Stimulated activated CD4-positive, alpha-beta T cell treated with anti-CD3 and anti-CD28 coated beads, TNF-alpha, amount 100 ng/mL, for 4 hours (primary cell): ENCODE results near the gene WIF1.

Experiments used
- DNase-seq, 3 experiments: peaks; one replicate each; pipeline ENCODE4 v3.0.0-alpha.2; 2020; ENCODE audit warnings: low read depth in 3 of 3

Gene WIF1

GRCh38 chr12:65122703-65123102 is 1.6 kb upstream of the WIF1 start:
- DNase-seq: no peak

GRCh38 chr12:65121956-65122469 is 908 bp upstream of the WIF1 start:
- no peak for DNase-seq

- no peak for DNase-seq
Measured at GRCh38 chr12:65119063-65119462, 2.0 kb downstream of the WIF1 start.

- DNase-seq: no peak
Measured at GRCh38 chr12:65113621-65114035, 7.5 kb downstream of the WIF1 start.

- no peak for DNase-seq
Measured at GRCh38 chr12:65106948-65107347, 14.2 kb downstream of the WIF1 start.

- no peak for DNase-seq
Measured at GRCh38 chr12:65100140-65100539, 21.0 kb downstream of the WIF1 start.

- no peak for DNase-seq
Measured at GRCh38 chr12:65099182-65099581, 21.9 kb downstream of the WIF1 start.

GRCh38 chr12:65098364-65098763 is 22.7 kb downstream of the WIF1 start:
- no peak for DNase-seq

- no peak for DNase-seq
Measured at GRCh38 chr12:65094722-65095121, 26.4 kb downstream of the WIF1 start.

- DNase-seq: no peak
Measured at GRCh38 chr12:65093606-65094005, 27.5 kb downstream of the WIF1 start.

GRCh38 chr12:65090461-65090860 is 30.6 kb downstream of the WIF1 start:
- no peak for DNase-seq

- DNase-seq: no peak
Measured at GRCh38 chr12:65086236-65086635, 34.9 kb downstream of the WIF1 start.

GRCh38 chr12:65084579-65084978 is 36.5 kb downstream of the WIF1 start:
- DNase-seq: no peak

GRCh38 chr12:65083581-65083980 is 37.5 kb downstream of the WIF1 start:
- DNase-seq: no peak

GRCh38 chr12:65082406-65082805 is 38.7 kb downstream of the WIF1 start:
- DNase-seq: no peak

- no peak for DNase-seq
Measured at GRCh38 chr12:65081496-65081895, 39.6 kb downstream of the WIF1 start.

- no peak for DNase-seq
Measured at GRCh38 chr12:65074932-65075331, 46.2 kb downstream of the WIF1 start.

GRCh38 chr12:65069336-65069735 is 51.8 kb downstream of the WIF1 start:
- no peak for DNase-seq

GRCh38 chr12:65067383-65067782 is 53.7 kb downstream of the WIF1 start:
- DNase-seq: no peak

GRCh38 chr12:65055859-65056258 is 65.2 kb downstream of the WIF1 start:
- DNase-seq: no peak

- DNase-seq: no peak
Measured at GRCh38 chr12:65051218-65051617, 69.9 kb downstream of the WIF1 start.

GRCh38 chr12:65045269-65045668 is 75.8 kb downstream of the WIF1 start:
- DNase-seq: no peak

GRCh38 chr12:65039301-65039700 is 81.8 kb downstream of the WIF1 start:
- DNase-seq: no peak

- DNase-seq: no peak
Measured at GRCh38 chr12:65025136-65025535, 96.0 kb downstream of the WIF1 start.

- no peak for DNase-seq
Measured at GRCh38 chr12:65023485-65023884, 97.6 kb downstream of the WIF1 start.
